Measurements from ENCODE around the gene SHROOM1.

DNA sequence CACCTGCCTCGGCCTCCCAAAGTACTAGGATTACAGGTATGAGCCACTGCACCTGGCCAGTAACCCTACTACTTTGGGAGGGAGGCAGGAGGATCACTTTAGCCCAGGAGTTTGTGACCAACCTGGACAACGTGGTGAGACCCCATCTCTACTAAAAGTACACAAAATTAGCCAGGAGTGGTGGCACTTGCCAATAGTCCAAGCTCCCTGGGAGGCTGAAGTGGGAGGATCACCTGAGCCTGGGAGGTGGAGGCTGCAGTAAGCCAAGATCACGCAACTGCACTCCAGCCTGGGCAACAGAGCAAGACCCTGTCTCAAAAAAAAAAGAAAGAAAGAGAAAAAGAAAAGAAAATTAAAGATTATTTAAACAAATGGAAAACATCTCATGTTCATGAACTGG, 25.6 kb upstream of the SHROOM1 start:
- TF ChIP-seq, protein P1, sequence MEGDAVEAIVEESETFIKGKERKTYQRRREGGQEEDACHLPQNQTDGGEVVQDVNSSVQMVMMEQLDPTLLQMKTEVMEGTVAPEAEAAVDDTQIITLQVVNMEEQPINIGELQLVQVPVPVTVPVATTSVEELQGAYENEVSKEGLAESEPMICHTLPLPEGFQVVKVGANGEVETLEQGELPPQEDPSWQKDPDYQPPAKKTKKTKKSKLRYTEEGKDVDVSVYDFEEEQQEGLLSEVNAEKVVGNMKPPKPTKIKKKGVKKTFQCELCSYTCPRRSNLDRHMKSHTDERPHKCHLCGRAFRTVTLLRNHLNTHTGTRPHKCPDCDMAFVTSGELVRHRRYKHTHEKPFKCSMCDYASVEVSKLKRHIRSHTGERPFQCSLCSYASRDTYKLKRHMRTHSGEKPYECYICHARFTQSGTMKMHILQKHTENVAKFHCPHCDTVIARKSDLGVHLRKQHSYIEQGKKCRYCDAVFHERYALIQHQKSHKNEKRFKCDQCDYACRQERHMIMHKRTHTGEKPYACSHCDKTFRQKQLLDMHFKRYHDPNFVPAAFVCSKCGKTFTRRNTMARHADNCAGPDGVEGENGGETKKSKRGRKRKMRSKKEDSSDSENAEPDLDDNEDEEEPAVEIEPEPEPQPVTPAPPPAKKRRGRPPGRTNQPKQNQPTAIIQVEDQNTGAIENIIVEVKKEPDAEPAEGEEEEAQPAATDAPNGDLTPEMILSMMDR (IDR thresholded peaks at IDR 0.05) = no peak
- no peak for TF ChIP-seq EP300 (IDR thresholded peaks at IDR 0.05)
